Keratinocyte (primary cell): ENCODE data around the gene GLT6D1. TPM values are rescaled to one million over a fixed set of nuclear protein-coding genes. Genes with fewer than 3 reads are reported as not detected.

ENCODE experiments used
- DNase-seq: peaks from one replicate; pipeline ENCODE4 v3.0.0-alpha.2; 2011; ENCODE audit warnings: low read depth, missing footprints, low spot score
- FAIRE-seq: peaks from 2 replicates; lab custom pipeline; 2011; peaks lifted over from hg19 to GRCh38; lab: Jason Lieb, UNC
- H2AFZ ChIP-seq: 2 replicates; pipeline ENCODE4 v1.6.0; 2012; ENCODE audit warnings: low read length, control low read depth, inconsistent platforms; ENCODE audit not compliant: control insufficient read depth
- H3K27ac ChIP-seq: 2 replicates; pipeline ENCODE4 v1.5.1; 2011; ENCODE audit warnings: low read length; ENCODE audit not compliant: control insufficient read depth, insufficient read depth
- H3K27me3 ChIP-seq: 3 replicates; pipeline ENCODE4 v1.6.0; 2011; ENCODE audit warnings: low read length; ENCODE audit not compliant: control insufficient read depth, insufficient read depth; ENCODE audit errors: extremely low read depth
- H3K36me3 ChIP-seq, 2 experiments: 2 replicates in 1 of 2; 3 replicates in 1 of 2; pipeline ENCODE4 v1.5.1; 2011; ENCODE audit warnings: low read length in 2 of 2, mild to moderate bottlenecking in 1 of 2; ENCODE audit not compliant: control insufficient read depth in 2 of 2, insufficient read depth in 2 of 2; ENCODE audit errors: extremely low read depth in 1 of 2
- H3K4me1 ChIP-seq: 3 replicates; pipeline ENCODE4 v1.5.1; 2011; ENCODE audit warnings: low read length; ENCODE audit not compliant: control insufficient read depth, insufficient read depth; ENCODE audit errors: extremely low read depth
- H3K4me2 ChIP-seq: 3 replicates; pipeline ENCODE4 v1.6.0; 2011; ENCODE audit warnings: low read depth, low read length; ENCODE audit not compliant: control insufficient read depth, insufficient read depth; ENCODE audit errors: extremely low read depth
- H3K4me3 ChIP-seq, 3 experiments: fragments of 200-600 bp in 1 of 3; sonication (generic) in 1 of 3; 2 replicates in 2 of 3; 3 replicates in 1 of 3; pipeline ENCODE4 v1.5.1; 2011 to 2016; ENCODE audit warnings: low read length in 3 of 3, mild to moderate bottlenecking in 3 of 3, control low read depth in 2 of 3, inconsistent platforms in 1 of 3, low read depth in 1 of 3, mixed read lengths in 1 of 3, mixed run types in 1 of 3, moderate library complexity in 1 of 3; ENCODE audit not compliant: control insufficient read depth in 2 of 3, insufficient read depth in 2 of 3; ENCODE audit errors: extremely low read depth in 1 of 3
- H3K79me2 ChIP-seq: 2 replicates; pipeline ENCODE4 v1.6.0; 2012; ENCODE audit warnings: low read length; ENCODE audit not compliant: control insufficient read depth, insufficient read depth
- H3K9ac ChIP-seq: 3 replicates; pipeline ENCODE4 v1.6.0; 2011; ENCODE audit warnings: low read length; ENCODE audit not compliant: control insufficient read depth, insufficient read depth; ENCODE audit errors: extremely low read depth
- H3K9me1 ChIP-seq: 3 replicates; pipeline ENCODE4 v1.6.0; 2011; ENCODE audit warnings: low read length; ENCODE audit not compliant: control insufficient read depth, insufficient read depth; ENCODE audit errors: extremely low read depth
- H3K9me3 ChIP-seq: 2 replicates; pipeline ENCODE4 v1.5.1; 2012; ENCODE audit warnings: low read depth, low read length; ENCODE audit not compliant: control insufficient read depth
- H4K20me1 ChIP-seq: 3 replicates; pipeline ENCODE4 v1.6.0; 2011; ENCODE audit warnings: low read length; ENCODE audit not compliant: control insufficient read depth, insufficient read depth; ENCODE audit errors: extremely low read depth
- EZH2 ChIP-seq: IDR thresholded peaks from one replicate; pipeline ENCODE4 v1.6.1; 2012; ENCODE audit warnings: inconsistent platforms, mild to moderate bottlenecking, low read length, moderate library complexity
- dilution Hi-C: fragments of 300-500 bp; cut with MboI; formaldehyde crosslinking; loops from one replicate; pipeline ENCODE4 v1.7.0; 2020; ENCODE audit warnings: low sequenced_read_pairs; ENCODE audit not compliant: extremely low pct_ligation_motif_present
- polyA plus RNA-seq, 5 experiments: library from polyadenylated mRNA; depleted of rRNA in 3 of 5; stranded (reverse) in 3 of 5; stranded (forward) in 1 of 5; unstranded in 1 of 5; fragments of >200 nt; gene quantifications; 1 replicate in 1 of 5; 2 replicates in 3 of 5; 3 replicates in 1 of 5; pipeline versions ENCODE4 v1.2.1 to v1.2.3, GENCODE V29; 2011 to 2012; ENCODE audit warnings: missing spikeins in 2 of 5, low read depth in 1 of 5, low replicate concordance in 1 of 5
- TF ChIP-seq, protein P1 (sequence below), 3 experiments: IDR thresholded peaks in 1 of 3; conservative IDR thresholded peaks in 1 of 3; optimal IDR thresholded peaks in 1 of 3; 2 replicates in 2 of 3; 3 replicates in 1 of 3; pipeline versions ENCODE3 to v1.5.1; 2011; ENCODE audit warnings: low read length in 3 of 3, mild to moderate bottlenecking in 3 of 3, moderate library complexity in 2 of 3, control low read depth in 1 of 3, inconsistent platforms in 1 of 3; ENCODE audit not compliant: insufficient read depth in 2 of 3; ENCODE audit errors: extremely low read depth in 1 of 3

GLT6D1 gene
- polyA plus RNA-seq, 1 donor (not counting 4 experiments of a cell fraction or from before 2014, with no cell fraction given): not detected

DNA sequence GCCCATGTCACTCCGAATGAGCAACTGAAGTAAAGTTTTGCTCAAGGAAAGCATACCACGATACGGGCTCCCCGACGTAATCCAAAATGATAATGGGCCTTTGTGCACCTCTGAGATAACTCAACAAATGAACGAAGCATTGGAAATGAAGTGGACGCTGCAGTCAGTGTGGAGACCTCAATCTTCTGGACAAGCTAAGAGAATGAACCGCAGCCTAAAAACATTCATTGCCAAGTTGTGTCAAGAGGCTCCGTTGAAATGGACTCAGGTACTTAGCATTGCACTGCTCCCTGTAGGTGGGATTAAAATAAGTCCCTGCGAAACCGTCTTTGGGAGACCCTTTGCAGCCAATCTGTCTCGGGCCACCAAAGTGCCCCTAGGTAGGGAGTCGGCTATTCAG is 19.9 kb upstream of the GLT6D1 start:
- H3K9me3 ChIP-seq: no peaks in the 10 kb centered on the region
- H3K4me1 ChIP-seq: no peaks in the 10 kb centered on the region
- FAIRE-seq: no peak
- no peaks in the 10 kb centered on the region for H4K20me1 ChIP-seq
- H3K27ac ChIP-seq: no peak overlapping the region
- H3K36me3 ChIP-seq: no peaks in the 10 kb centered on the region
- H2AFZ ChIP-seq: no peak overlapping the region
- no peak for DNase-seq
- no peak overlapping the region for H3K9ac ChIP-seq
- TF ChIP-seq EZH2: no peak
- TF ChIP-seq, protein P1, sequence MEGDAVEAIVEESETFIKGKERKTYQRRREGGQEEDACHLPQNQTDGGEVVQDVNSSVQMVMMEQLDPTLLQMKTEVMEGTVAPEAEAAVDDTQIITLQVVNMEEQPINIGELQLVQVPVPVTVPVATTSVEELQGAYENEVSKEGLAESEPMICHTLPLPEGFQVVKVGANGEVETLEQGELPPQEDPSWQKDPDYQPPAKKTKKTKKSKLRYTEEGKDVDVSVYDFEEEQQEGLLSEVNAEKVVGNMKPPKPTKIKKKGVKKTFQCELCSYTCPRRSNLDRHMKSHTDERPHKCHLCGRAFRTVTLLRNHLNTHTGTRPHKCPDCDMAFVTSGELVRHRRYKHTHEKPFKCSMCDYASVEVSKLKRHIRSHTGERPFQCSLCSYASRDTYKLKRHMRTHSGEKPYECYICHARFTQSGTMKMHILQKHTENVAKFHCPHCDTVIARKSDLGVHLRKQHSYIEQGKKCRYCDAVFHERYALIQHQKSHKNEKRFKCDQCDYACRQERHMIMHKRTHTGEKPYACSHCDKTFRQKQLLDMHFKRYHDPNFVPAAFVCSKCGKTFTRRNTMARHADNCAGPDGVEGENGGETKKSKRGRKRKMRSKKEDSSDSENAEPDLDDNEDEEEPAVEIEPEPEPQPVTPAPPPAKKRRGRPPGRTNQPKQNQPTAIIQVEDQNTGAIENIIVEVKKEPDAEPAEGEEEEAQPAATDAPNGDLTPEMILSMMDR (optimal IDR thresholded peaks at IDR 0.05 in 1 of 3, IDR thresholded peaks at IDR 0.05 in 1 of 3, conservative IDR thresholded peaks at IDR 0.05 in 1 of 3; ENCODE audit: extremely low read depth in 1 of 3, insufficient read depth in 2 of 3, low read length in 3 of 3): no peak
- H3K4me3 ChIP-seq: no peak overlapping the region
- H3K4me2 ChIP-seq: no peak overlapping the region
- no peaks in the 10 kb centered on the region for H3K27me3 ChIP-seq
- dilution Hi-C loops: no loop called here
- no peaks in the 10 kb centered on the region for H3K9me1 ChIP-seq
- no peaks in the 10 kb centered on the region for H3K79me2 ChIP-seq

DNA sequence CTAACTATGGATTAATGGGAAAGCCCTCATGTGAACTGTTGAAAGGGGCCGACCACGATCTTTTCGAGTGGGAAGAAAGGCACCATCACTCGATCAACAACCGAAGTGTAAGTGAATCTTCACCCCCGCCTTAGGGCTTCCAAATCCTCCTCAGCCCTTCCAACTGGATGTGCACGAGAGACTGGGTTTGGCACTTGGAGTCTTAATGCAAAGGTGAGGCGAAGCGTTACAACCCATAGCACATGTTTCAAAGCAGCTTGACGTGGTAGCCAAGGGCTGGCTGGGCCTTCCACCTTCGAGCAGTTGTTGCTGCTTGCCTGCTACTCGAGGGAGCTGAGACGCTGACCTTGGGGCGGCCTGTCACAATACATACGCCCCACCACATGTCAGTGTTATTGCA is 18.1 kb upstream of the GLT6D1 start:
- H3K4me2 ChIP-seq: no peak overlapping the region
- dilution Hi-C loops: no loop called here
- no peaks in the 10 kb centered on the region for H3K27me3 ChIP-seq
- no peaks in the 10 kb centered on the region for H3K36me3 ChIP-seq
- no peaks in the 10 kb centered on the region for H3K4me1 ChIP-seq
- no peak overlapping the region for H2AFZ ChIP-seq
- H3K79me2 ChIP-seq: no peaks in the 10 kb centered on the region
- H3K4me3 ChIP-seq: no peak overlapping the region
- no peak for DNase-seq
- no peak for FAIRE-seq
- H3K9me3 ChIP-seq: no peaks in the 10 kb centered on the region
- H3K27ac ChIP-seq: no peak overlapping the region
- H3K9me1 ChIP-seq: no peaks in the 10 kb centered on the region
- no peak for TF ChIP-seq EZH2
- TF ChIP-seq, protein P1 (optimal IDR thresholded peaks at IDR 0.05 in 1 of 3, IDR thresholded peaks at IDR 0.05 in 1 of 3, conservative IDR thresholded peaks at IDR 0.05 in 1 of 3; ENCODE audit: extremely low read depth in 1 of 3, insufficient read depth in 2 of 3, low read length in 3 of 3): no peak
- H4K20me1 ChIP-seq: no peaks in the 10 kb centered on the region
- no peak overlapping the region for H3K9ac ChIP-seq
